HG03378 (cell line): Measurements from ENCODE around the gene TP53BP1.
"Not testable (repeated sequence)": the region's sequence is repeated elsewhere in the genome, so short reads cannot be mapped to it uniquely, and the experiment has no call there.

ENCODE experiments used
- ATAC-seq: cut with Tn5 transposase; IDR thresholded peaks from one replicate; pipeline ENCODE4 v1.9.1; 2021; ENCODE audit warnings: mild to moderate bottlenecking, moderate library complexity; ENCODE audit not compliant: unreplicated experiment

The TP53BP1 gene, protein sequence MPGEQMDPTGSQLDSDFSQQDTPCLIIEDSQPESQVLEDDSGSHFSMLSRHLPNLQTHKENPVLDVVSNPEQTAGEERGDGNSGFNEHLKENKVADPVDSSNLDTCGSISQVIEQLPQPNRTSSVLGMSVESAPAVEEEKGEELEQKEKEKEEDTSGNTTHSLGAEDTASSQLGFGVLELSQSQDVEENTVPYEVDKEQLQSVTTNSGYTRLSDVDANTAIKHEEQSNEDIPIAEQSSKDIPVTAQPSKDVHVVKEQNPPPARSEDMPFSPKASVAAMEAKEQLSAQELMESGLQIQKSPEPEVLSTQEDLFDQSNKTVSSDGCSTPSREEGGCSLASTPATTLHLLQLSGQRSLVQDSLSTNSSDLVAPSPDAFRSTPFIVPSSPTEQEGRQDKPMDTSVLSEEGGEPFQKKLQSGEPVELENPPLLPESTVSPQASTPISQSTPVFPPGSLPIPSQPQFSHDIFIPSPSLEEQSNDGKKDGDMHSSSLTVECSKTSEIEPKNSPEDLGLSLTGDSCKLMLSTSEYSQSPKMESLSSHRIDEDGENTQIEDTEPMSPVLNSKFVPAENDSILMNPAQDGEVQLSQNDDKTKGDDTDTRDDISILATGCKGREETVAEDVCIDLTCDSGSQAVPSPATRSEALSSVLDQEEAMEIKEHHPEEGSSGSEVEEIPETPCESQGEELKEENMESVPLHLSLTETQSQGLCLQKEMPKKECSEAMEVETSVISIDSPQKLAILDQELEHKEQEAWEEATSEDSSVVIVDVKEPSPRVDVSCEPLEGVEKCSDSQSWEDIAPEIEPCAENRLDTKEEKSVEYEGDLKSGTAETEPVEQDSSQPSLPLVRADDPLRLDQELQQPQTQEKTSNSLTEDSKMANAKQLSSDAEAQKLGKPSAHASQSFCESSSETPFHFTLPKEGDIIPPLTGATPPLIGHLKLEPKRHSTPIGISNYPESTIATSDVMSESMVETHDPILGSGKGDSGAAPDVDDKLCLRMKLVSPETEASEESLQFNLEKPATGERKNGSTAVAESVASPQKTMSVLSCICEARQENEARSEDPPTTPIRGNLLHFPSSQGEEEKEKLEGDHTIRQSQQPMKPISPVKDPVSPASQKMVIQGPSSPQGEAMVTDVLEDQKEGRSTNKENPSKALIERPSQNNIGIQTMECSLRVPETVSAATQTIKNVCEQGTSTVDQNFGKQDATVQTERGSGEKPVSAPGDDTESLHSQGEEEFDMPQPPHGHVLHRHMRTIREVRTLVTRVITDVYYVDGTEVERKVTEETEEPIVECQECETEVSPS (N-terminal part only)

DNA sequence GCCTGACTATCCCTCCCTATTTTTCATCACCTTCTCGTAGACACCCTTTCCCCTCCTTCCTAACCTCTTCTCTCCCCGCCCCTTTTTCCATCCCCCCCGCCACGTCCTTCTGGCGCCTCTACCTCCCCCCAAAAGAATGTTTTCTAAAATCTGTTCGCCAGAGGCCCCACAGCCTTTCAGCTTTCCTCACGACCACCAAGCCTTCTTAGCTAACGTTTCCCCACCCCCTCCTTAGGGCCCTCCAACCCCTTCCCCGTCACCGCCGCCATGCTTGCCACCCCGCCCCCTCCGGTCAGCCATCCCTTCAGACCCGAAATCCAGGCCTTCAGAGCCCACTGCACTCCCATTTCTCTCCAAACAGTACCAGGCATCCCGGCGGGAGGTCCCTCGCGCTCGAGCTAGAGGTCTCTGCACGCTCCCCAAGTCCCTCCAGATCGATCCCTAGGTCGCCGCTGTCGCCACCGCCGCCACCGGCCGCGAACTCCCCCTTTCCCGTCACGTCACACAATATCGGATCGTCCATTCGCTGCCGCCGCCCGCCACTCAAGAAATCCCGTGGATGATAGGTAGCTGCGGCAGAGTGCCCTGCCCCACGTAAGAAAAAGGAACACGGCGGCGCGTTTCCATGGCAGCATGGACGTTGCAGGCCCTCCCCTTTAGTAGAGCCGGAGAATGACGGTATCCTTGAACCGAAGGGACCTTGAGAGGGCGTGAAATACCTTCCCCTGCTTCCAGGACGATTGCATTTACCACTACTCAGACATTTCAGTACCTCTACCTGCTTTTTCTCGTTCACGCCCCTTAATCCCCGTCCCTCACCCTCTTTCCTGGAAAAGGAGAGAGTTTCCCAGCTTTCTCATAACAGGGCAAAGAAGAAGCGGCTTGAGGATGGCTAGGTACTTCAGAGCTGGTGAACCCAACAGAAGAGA, at the start of gene TP53BP1:
TP53BP1 (minus strand) TSS at position 484 of the 929 bp plus-strand sequence; CDS start at position 371, 113 bp downstream.
- peak; percentile 90 for ATAC-seq

DNA sequence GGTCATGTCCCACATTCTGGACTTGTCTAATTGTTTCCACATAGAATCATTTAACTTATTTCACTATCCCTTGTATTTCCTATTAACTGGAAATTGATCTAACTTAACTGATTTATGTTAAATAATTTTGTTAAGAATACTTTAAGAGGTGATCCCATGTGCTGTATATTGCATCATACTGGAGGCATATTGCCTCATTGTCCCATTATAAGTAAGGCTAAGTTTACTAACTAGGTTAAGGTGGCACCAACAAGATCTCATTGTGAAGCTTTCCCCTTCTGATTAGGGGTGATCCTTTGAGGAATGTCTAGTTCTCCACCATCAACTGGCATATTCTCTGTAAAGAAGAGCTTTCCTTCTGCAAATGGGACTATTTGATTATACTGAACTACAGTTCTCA, 48.8 kb upstream of the TP53BP1 start:
- no peak for ATAC-seq

DNA sequence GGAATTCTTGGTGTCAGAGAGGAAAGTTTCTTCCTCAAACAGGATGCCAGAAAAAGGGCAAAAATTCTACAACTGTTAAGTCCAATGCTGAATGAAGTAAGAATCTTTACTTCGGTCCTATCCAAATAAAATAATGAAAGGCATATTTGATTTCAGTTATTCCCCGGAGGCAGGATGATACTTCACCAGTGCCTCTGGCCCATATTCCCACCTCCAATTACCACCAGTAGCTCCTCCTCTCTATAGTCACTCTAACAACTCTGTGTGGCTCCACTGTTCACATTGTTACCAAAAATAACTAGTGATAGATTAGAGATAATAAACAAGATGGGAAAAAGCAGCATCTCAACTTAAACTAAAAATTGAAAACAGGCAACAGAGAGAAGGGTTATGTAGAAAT, 45.1 kb upstream of the TP53BP1 start:
- ATAC-seq, result no peak

DNA sequence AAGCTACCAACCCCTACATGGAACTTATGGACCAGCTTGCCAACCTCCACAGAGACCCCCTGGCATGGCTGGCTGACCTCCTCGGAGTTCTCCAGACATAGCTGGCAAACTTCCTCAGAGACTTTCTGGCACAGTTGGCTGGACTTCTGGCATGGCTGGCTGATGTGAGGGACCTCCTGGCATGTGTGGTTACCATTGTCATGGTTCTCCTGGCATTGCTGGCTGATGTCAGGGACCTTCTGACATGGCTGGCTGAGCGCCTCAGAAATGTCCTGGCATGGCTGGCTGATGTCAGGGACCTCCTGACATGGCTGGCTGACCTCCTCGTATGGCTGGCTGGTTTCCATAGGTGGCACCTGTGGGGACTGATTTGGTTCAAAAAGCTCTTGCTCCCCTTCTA, 41.9 kb upstream of the TP53BP1 start:
- no peak for ATAC-seq

DNA sequence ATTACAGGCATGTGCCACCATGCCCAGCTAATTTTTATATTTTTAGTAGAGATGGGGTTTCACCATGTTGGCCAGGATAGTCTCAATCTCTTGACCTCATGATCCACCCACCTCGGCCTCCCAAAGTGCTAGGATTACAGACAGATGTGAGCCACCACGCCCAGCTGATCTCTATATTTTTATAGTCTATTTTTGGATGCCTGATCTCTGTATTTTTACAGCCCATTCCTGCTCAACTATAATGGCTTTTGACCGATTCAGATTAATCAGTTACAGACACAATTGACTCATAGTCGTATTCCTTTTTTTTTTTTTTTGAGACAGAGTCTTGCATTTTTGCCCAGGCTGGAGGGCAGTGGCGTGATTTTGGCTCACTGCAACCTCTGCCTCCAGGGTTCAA, 39.9 kb upstream of the TP53BP1 start:
- ATAC-seq, result not testable (repeated sequence)

DNA sequence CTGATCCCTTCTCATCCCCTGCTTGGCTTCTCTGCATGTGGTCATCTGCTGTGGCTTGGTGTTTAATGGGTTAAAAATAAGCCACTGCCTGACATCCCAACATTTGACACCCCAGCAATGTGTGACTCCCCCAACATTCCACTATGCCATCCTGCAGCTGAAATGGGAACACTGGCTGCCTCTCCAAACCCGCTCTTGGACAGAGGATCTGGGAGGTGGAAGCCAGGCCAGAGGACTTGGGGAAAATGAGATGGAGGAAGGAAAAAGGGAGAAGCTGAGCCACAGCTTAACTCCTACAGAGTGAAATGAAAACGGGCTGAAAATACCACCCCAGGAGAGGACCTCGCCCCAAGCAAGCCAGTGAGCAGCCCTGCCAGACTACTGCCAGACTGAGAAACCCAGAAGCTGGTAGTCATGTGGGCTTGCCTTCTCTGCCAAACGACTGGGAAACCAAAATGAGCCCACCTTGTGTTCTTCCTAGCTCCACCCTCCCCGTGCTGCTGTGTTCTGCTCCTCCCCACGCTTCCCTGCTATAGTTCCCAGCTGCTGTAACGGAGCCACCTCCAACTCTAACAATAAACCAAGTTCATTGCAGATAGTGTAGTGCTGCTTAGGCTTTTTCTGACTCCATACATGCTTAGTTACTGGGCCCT, 38.2 kb upstream of the TP53BP1 start:
- no peak for ATAC-seq

DNA sequence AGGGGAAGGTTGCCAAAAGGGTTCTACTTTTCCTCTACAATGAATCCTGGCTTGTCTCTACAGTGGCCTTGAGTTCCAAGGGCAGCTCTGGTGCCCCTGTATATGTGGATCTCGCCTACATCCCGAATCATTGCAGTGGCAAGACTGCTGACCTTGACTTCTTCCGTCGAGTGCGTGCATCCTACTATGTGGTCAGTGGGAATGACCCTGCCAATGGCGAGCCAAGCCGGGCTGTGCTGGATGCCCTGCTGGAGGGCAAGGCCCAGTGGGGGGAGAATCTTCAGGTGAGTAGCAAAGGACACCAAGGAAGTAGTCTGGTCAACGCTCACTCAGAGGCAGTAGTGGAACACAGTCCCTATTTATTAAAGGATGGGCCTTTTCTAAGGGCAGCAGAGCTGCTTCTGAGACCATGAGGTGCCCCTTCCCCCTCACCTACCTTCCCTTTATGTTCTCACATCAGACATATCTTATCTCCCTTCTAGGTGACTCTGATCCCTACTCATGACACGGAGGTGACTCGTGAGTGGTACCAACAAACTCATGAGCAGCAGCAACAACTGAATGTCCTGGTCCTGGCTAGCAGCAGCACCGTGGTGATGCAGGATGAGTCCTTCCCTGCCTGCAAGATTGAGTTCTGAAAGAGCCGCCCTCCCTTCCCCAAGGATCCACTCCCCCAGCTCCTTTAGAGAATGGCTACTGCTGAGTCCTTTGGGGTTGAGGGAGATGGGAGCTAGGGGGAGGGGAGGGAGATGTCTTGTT, 36.8 kb upstream of the TP53BP1 start:
- ATAC-seq, result no peak

DNA sequence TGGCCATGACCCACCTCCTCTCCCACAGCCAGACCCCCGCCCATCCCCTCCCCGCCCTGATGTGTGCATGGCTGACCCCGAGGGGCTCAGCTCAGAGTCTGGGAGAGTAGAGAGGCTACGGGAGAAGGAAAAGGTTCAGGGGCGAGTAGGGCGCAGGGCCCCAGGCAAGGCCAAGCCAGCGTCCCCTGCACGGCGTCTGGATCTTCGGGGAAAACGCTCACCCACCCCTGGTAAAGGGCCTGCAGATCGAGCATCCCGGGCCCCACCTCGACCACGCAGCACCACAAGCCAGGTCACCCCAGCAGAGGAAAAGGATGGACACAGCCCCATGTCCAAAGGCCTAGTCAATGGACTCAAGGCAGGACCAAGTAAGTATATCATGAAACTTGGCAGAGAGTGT, 36.2 kb upstream of the TP53BP1 start:
- no peak for ATAC-seq

DNA sequence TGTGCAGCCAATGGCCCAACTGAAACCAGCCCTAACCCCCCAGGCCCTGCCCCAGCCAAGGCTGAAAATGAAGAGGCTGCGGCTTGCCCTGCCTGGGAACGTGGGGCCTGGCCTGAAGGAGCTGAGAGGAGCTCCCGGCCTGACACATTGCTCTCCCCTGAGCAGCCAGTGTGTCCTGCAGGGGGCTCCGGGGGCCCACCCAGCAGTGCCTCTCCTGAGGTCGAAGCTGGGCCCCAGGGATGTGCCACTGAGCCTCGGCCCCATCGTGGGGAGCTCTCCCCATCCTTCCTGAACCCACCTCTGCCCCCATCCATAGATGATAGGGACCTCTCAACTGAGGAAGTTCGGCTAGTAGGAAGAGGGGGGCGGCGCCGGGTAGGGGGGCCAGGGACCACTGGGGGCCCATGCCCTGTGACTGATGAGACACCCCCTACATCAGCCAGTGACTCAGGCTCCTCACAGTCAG, 35.6 kb upstream of the TP53BP1 start:
- ATAC-seq, result no peak

DNA sequence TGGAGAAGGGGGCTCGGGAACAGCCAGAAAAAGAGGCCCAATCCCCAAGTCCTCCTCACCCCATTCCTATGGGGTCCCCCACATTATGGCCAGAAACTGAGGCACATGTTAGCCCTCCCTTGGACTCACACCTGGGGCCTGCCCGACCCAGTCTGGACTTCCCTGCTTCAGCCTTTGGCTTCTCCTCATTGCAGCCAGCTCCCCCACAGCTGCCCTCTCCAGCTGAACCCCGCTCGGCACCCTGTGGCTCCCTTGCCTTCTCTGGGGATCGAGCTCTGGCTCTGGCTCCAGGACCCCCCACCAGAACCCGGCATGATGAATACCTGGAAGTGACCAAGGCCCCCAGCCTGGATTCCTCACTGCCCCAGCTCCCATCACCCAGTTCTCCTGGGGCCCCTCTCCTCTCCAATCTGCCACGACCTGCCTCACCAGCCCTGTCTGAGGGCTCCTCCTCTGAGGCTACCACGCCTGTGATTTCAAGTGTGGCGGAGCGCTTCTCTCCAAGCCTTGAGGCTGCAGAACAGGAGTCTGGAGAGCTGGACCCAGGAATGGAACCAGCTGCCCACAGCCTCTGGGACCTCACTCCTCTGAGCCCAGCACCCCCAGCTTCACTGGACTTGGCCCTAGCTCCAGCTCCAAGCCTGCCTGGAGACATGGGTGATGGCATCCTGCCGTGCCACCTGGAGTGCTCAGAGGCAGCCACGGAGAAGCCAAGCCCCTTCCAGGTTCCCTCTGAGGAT, 35.0 kb upstream of the TP53BP1 start:
- no peak for ATAC-seq

DNA sequence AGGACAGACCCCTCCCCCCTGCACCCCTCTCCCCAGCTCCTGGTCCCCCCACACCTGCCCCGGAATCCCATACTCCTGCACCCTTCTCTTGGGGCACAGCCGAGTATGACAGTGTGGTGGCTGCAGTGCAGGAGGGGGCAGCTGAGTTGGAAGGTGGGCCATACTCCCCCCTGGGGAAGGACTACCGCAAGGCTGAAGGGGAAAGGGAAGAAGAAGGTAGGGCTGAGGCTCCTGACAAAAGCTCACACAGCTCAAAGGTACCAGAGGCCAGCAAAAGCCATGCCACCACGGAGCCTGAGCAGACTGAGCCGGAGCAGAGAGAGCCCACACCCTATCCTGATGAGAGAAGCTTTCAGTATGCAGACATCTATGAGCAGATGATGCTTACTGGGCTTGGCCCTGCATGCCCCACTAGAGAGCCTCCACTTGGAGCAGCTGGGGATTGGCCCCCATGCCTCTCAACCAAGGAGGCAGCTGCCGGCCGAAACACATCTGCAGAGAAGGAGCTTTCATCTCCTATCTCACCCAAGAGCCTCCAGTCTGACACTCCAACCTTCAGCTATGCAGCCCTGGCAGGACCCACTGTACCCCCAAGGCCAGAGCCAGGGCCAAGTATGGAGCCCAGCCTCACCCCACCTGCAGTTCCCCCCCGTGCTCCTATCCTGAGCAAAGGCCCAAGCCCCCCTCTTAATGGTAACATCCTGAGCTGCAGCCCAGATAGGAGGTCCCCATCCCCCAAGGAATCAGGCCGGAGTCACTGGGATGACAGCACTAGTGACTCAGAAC, 34.3 kb upstream of the TP53BP1 start:
- ATAC-seq, result no peak

DNA sequence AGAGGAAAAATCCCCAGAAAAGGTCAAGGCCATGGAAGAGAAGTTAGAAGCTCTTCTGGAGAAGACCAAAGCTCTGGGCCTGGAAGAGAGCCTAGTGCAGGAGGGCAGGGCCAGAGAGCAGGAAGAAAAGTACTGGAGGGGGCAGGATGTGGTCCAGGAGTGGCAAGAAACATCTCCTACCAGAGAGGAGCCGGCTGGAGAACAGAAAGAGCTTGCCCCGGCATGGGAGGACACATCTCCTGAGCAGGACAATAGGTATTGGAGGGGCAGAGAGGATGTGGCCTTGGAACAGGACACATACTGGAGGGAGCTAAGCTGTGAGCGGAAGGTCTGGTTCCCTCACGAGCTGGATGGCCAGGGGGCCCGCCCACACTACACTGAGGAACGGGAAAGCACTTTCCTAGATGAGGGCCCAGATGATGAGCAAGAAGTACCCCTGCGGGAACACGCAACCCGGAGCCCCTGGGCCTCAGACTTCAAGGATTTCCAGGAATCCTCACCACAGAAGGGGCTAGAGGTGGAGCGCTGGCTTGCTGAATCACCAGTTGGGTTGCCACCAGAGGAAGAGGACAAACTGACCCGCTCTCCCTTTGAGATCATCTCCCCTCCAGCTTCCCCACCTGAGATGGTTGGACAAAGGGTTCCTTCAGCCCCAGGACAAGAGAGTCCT, 33.4 kb upstream of the TP53BP1 start:
- ATAC-seq, result no peak

DNA sequence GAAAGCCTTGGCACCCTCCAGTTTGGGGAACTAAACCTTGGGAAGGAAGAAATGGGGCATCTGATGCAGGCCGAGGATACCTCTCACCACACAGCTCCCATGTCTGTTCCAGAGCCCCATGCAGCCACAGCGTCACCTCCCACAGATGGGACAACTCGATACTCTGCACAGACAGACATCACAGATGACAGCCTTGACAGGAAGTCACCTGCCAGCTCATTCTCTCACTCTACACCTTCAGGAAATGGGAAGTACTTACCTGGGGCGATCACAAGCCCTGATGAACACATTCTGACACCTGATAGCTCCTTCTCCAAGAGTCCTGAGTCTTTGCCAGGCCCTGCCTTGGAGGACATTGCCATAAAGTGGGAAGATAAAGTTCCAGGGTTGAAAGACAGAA, 32.2 kb upstream of the TP53BP1 start:
- ATAC-seq, result no peak

DNA sequence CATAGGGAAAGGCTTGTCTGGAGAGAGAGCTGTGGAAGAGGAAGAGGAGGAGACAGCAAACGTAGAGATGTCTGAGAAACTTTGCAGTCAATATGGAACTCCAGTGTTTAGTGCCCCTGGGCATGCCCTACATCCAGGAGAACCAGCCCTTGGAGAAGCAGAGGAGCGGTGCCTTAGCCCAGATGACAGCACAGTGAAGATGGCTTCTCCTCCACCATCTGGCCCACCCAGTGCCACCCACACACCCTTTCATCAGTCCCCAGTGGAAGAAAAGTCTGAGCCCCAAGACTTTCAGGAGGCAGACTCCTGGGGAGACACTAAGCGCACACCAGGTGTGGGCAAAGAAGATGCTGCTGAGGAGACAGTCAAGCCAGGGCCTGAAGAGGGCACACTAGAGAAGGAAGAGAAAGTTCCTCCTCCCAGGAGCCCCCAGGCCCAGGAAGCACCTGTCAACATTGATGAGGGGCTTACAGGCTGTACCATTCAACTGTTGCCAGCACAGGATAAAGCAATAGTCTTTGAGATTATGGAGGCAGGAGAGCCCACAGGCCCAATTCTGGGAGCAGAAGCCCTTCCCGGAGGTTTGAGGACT, 31.4 kb upstream of the TP53BP1 start:
- ATAC-seq, result no peak

DNA sequence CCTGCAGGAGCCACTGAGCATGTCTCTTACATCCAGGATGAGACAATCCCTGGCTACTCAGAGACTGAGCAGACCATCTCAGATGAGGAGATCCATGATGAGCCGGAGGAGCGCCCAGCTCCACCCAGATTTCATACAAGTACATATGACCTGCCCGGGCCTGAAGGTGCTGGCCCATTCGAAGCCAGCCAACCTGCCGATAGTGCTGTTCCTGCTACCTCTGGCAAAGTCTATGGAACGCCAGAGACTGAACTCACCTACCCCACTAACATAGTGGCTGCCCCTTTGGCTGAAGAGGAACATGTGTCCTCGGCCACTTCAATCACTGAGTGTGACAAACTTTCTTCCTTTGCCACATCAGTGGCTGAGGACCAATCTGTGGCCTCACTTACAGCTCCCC, 30.7 kb upstream of the TP53BP1 start:
- no peak for ATAC-seq

DNA sequence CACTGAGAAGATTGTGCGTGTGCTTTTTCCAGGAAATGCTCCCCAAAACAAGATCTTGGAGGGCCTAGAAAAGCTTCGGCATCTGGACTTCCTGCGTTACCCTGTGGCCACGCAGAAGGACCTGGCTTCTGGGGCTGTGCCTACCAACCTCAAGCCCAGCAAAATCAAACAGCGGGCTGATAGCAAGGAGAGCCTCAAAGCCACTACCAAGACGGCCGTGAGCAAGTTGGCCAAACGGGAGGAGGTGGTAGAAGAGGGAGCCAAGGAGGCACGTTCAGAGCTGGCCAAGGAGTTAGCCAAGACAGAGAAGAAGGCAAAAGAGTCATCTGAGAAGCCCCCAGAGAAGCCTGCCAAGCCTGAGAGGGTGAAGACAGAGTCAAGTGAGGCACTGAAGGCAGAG, 29.3 kb upstream of the TP53BP1 start:
- no peak for ATAC-seq
